SU-DHL-6 (cell line): ENCODE data around the gene TTC22.

Experiments
- EZH2phosphoT487 ChIP-seq: fragments of 200-600 bp; sonication (generic), shearing (Covaris generic); conservative IDR thresholded peaks from 2 replicates; pipeline ENCODE4 v1.6.1; 2018; ENCODE audit warnings: mild to moderate bottlenecking, antibody characterized with exemption, low read length, moderate library complexity, mixed read lengths
- TF ChIP-seq, protein P1 (sequence below): fragments of 200-600 bp; sonication (generic); IDR thresholded peaks from one replicate; pipeline ENCODE4 v1.5.1; 2017; ENCODE audit warnings: antibody characterized with exemption, mild to moderate bottlenecking, low read length, moderate library complexity; ENCODE audit not compliant: insufficient read depth, poor library complexity, severe bottlenecking

DNA sequence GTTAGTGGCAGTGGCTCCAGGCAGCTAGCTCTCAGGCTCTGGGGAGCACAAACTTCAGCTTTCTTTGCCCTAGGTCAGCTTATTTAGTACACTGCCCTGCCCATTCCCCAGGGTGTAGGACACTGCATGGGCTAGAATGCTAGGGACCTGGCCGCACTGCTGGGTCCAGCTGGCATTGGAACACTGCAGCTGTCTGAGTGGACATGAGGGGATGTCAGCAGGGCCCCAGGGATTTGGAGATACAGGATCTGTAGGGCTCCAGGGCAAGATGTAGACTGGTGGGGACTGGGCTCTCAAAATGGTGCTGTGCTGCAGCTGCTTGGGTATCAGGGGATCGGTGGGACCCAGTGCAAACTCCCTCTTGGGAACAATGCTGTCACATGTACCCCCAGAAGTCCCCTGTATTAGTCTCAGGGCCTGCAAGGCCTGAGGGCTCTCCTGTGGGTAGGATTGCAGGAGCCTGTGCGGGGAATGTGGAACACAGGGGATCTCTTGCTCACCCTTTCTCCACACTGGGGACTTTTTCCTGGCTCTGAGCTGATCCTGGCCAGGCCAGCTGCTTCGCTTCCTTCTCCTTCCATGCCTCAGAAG lies 25.2 kb upstream of the TTC22 start:
- TF ChIP-seq, protein P1, sequence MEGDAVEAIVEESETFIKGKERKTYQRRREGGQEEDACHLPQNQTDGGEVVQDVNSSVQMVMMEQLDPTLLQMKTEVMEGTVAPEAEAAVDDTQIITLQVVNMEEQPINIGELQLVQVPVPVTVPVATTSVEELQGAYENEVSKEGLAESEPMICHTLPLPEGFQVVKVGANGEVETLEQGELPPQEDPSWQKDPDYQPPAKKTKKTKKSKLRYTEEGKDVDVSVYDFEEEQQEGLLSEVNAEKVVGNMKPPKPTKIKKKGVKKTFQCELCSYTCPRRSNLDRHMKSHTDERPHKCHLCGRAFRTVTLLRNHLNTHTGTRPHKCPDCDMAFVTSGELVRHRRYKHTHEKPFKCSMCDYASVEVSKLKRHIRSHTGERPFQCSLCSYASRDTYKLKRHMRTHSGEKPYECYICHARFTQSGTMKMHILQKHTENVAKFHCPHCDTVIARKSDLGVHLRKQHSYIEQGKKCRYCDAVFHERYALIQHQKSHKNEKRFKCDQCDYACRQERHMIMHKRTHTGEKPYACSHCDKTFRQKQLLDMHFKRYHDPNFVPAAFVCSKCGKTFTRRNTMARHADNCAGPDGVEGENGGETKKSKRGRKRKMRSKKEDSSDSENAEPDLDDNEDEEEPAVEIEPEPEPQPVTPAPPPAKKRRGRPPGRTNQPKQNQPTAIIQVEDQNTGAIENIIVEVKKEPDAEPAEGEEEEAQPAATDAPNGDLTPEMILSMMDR: no peak
- no peak for TF ChIP-seq EZH2phosphoT487
